ENCODE measurements around the gene COL20A1.

The COL20A1 gene

GRCh38 chr20:63261060-63261794, 31.8 kb upstream of the COL20A1 start:
- DNase-seq (ENCODE audit: low spot score), result no peak

- DNase-seq (ENCODE audit: low spot score), result no peak
Measured at GRCh38 chr20:63261795-63262528, 31.0 kb upstream of the COL20A1 start.

DNA sequence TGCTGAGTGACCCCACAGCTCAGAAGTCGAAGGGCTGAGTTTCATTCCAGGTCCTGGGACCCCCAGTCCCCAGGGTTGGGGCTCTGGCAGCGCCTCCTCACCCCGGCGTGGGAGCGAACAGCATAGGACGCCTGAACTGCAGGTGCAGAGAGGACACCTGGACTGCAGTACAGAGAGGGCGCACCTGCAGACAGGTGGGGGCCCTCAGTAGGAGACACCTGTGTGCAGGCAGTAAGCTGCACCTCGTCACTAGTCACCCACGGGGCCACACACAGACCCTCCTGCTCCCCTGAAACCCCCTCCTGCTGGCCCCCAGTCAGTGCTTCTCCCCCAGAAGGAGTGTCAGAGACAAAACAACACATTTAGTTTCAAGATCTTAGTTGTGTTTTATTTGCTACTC, 30.1 kb upstream of the COL20A1 start:
- DNase-seq (ENCODE audit: low spot score), result no peak

GRCh38 chr20:63264000-63264399, 29.0 kb upstream of the COL20A1 start:
- no peak for DNase-seq (ENCODE audit: low spot score)

- DNase-seq (ENCODE audit: low spot score), result no peak
Measured at GRCh38 chr20:63264519-63264918, 28.5 kb upstream of the COL20A1 start.

DNA sequence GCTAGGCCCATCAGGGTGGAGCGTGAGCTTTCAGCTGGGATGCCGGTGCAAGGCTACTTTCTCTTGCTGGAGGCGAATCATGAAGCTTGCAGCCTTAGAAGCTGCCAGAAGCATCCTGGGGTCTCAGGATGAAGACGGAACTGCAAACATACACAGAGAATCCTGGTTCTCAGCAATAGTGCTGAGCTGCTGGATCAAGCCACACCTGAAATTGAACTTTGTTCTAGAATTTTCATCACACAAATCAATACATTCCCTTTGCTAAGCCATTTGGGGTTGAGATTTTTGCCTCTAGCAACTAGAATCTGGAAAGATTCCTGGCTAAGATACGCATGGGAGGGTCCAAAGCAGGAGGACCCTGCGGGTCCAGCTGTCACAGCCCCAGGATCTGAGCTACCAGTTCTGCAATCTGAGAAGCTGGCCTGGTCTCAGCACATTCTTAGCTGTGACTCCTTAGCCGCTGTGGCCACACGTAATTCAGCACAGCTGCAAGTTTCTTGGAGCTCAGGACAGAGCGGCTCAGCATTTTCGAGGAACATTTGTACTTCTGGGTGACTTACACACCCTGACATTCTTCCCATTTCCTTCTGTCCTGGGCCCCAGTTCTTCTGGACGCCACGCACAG, 27.0 kb upstream of the COL20A1 start:
- DNase-seq (ENCODE audit: low spot score), result peak; percentile 82

- no peak for DNase-seq (ENCODE audit: low spot score)
Measured at GRCh38 chr20:63267691-63268090, 25.3 kb upstream of the COL20A1 start.

DNA sequence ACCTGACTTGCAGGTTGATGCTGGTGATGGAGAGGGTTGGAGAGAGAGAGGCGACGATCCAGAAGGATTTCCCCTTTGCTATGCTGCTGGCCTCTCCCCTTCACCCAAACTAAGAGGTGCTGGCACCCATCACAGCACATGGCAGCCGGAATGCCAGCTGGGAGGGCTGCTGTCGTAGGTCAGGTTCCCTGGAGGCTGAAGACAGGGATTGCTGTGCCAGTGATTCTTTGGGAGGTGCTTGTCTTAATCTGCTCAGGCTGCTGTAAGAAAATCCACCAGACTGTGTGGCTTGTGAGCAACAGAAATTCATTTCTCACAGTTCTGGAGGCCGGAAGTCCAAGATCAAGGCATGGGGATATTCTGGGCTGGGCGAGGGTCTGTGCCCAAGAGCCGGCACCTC, 24.7 kb upstream of the COL20A1 start:
- no peak for DNase-seq (ENCODE audit: low spot score)

DNA sequence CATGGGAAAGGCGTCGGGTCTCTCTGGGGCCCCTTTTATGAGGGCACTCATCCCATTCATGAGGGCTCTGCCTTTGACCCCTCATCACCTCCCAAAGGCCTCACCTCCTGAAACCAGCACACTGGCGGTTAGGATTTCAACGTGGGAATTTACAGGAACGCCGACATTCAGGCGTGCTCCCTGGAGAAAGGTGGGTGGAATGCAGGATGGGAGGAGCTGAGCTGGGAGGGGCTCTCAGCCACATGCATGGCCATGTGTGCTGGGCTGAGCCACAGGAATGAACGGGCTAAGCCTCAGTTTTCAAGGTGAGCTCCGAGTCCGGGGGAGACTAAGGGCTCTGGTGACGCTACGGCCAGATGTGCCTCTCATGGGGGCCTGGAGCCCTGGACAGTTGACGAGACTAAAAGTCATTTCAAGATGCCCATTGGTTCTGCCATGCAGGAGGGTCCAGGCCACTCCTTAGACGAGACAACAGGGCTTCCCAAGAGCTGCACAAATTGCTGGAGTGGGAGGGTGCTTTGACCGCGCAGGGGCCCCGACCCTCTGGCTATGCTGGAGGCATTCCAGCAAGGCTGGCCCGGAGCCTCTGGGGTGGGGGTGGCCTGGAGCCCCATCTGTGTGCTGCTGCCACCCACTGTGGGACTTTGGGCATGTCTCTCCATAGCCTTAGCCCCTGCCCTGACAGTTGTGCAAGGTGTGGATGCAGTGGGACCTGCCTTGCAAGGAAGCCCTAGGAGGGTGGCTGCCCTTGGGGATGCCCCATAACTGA, 24.1 kb upstream of the COL20A1 start:
- DNase-seq (ENCODE audit: low spot score), result no peak

GRCh38 chr20:63269724-63270123, 23.3 kb upstream of the COL20A1 start:
- no peak for DNase-seq (ENCODE audit: low spot score)

DNA sequence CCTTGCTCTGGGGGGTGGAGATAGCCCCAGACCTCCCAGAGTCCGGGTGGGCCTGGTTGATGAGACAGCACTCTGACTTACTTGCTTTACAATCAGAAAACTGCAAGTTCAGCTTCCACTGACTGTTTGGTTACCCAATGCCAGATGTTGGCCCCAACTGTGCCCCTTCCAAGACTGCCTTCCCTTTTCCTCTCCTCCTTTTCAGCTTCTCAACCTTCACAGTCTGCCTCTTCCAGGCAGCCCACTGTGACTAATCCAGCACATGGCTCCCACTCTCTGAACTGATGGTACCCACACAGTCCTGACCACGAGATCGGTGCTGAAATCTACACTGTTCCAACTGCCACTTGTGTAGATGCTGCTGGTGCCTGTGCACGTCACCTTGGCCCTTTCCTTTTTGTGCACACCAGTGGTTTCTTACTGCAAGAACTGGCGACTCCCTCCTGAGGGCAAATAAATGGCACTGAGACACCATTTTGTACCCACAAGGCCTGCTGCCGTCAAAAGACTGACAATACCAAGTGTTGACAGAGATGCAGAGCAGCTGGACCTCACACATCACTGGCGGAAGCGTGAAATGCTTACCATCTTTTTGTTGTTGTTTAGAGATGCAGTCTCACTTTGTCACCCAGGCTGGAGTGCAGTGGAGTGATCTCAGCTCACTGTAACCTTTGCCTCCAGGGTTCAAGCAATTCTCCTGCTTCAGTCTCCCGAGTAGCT, 22.2 kb upstream of the COL20A1 start:
- DNase-seq (ENCODE audit: low spot score), result no peak

- DNase-seq (ENCODE audit: low spot score), result peak; percentile 98
Measured at GRCh38 chr20:63272105-63273058, 20.6 kb upstream of the COL20A1 start, which contains the start of gene ARFGAP1. TSS of gene ARFGAP1 (plus strand) at chr20:63272813. CDS start at chr20:63275581, 2,768 bp downstream.

- no peak for DNase-seq (ENCODE audit: low spot score)
Measured at GRCh38 chr20:63273059-63273579, 19.9 kb upstream of the COL20A1 start.

GRCh38 chr20:63273635-63274380, 19.2 kb upstream of the COL20A1 start:
- DNase-seq (ENCODE audit: low spot score), result peak; percentile 83

- no peak for DNase-seq (ENCODE audit: low spot score)
Measured at GRCh38 chr20:63274381-63275228, 18.4 kb upstream of the COL20A1 start.

- no peak for DNase-seq (ENCODE audit: low spot score)
Measured at GRCh38 chr20:63275825-63276224, 17.2 kb upstream of the COL20A1 start.

- no peak for DNase-seq (ENCODE audit: low spot score)
Measured at GRCh38 chr20:63276956-63277355, 16.0 kb upstream of the COL20A1 start.

- no peak for DNase-seq (ENCODE audit: low spot score)
Measured at GRCh38 chr20:63277466-63278272, 15.3 kb upstream of the COL20A1 start.
